Kidney epithelial cell (primary cell): Measurements from ENCODE around the gene THRAP3. TPM values are rescaled to one million over a fixed set of nuclear protein-coding genes. Genes with fewer than 3 reads are reported as not detected.

Source experiments
- DNase-seq: peaks from one replicate; pipeline ENCODE4 v3.0.0-alpha.2; 2010; ENCODE audit warnings: low read depth
- H3K27me3 ChIP-seq: 2 replicates; pipeline ENCODE4 v1.6.0; 2011; ENCODE audit warnings: low read length; ENCODE audit not compliant: control insufficient read depth, insufficient read depth
- H3K36me3 ChIP-seq: 2 replicates; pipeline ENCODE4 v1.5.1; 2011; ENCODE audit warnings: low read length; ENCODE audit not compliant: control insufficient read depth, insufficient read depth
- H3K4me3 ChIP-seq: 2 replicates; pipeline ENCODE4 v1.5.1; 2011; ENCODE audit warnings: low read depth, mild to moderate bottlenecking, control low read depth, low read length
- CTCF ChIP-seq: IDR thresholded peaks from 2 replicates; pipeline ENCODE4 v1.5.1; 2011; ENCODE audit warnings: mild to moderate bottlenecking, moderate library complexity, low read length, control low read depth, inconsistent platforms; ENCODE audit not compliant: insufficient read depth, poor library complexity, severe bottlenecking
- total RNA-seq: library from RNA; depleted of rRNA; stranded (reverse); fragments of >200 nt; gene quantifications from 2 replicates; pipeline ENCODE4 v1.2.3, GENCODE V29; 2015

The THRAP3 gene
- total RNA-seq, 1 donor from 2014 or later, result 105 TPM

GRCh38 chr1:36343651-36344394, 119.6 kb downstream of the THRAP3 start:
- no peak for DNase-seq
- no peak for TF ChIP-seq CTCF
- peaks cover 5% of the 10 kb centered on the region for H3K36me3 ChIP-seq
- no peak overlapping the region for H3K4me3 ChIP-seq
- no peaks in the 10 kb centered on the region for H3K27me3 ChIP-seq

GRCh38 chr1:36344395-36344680, 120.1 kb downstream of the THRAP3 start:
- DNase-seq, result no peak
- no peaks in the 10 kb centered on the region for H3K27me3 ChIP-seq
- TF ChIP-seq CTCF, result no peak
- H3K36me3 ChIP-seq, result peaks cover 5% of the 10 kb centered on the region
- no peak overlapping the region for H3K4me3 ChIP-seq

GRCh38 chr1:36345353-36345752, 121.1 kb downstream of the THRAP3 start:
- peaks cover 5% of the 10 kb centered on the region for H3K36me3 ChIP-seq
- no peak overlapping the region for H3K4me3 ChIP-seq
- no peak for TF ChIP-seq CTCF
- H3K27me3 ChIP-seq, result no peaks in the 10 kb centered on the region
- DNase-seq, result no peak

GRCh38 chr1:36346741-36347370, 122.6 kb downstream of the THRAP3 start:
- Histone ChIP-seq H3K4me3 (no peak overlapping the region), H3K27me3 (no peaks in the 10 kb centered on the region), H3K36me3 (peaks cover 5% of the 10 kb centered on the region)
- no peak for TF ChIP-seq CTCF
- DNase-seq, result no peak

GRCh38 chr1:36349241-36349671, 125.0 kb downstream of the THRAP3 start:
- no peak for TF ChIP-seq CTCF
- H3K4me3 ChIP-seq, result no peak overlapping the region
- no peak for DNase-seq
- no peaks in the 10 kb centered on the region for H3K27me3 ChIP-seq
- peaks cover 5% of the 10 kb centered on the region for H3K36me3 ChIP-seq

GRCh38 chr1:36349839-36350238, 125.6 kb downstream of the THRAP3 start:
- DNase-seq, result no peak
- Histone ChIP-seq H3K27me3 (no peaks in the 10 kb centered on the region), H3K36me3 (peaks cover 5% of the 10 kb centered on the region), H3K4me3 (no peak overlapping the region)
- no peak for TF ChIP-seq CTCF
